Neuronal stem cell (in vitro differentiated cells): Measurements from ENCODE around the gene PSG4.
"Not testable (repeated sequence)": the region's sequence is repeated elsewhere in the genome, so short reads cannot be mapped to it uniquely, and the experiment has no call there.

Source experiments
- DNase-seq: peaks from one replicate; pipeline ENCODE4 v3.0.0-alpha.2; 2013; ENCODE audit warnings: low spot score
- H2AFZ ChIP-seq: one replicate; pipeline ENCODE4 v1.6.1; 2013; ENCODE audit warnings: mild to moderate bottlenecking, low read length, inconsistent platforms
- H2AK5ac ChIP-seq: 2 replicates; pipeline ENCODE4 v1.6.1; 2013; ENCODE audit warnings: low read depth, mild to moderate bottlenecking, inconsistent platforms, low read length, moderate library complexity, mixed read lengths
- H2BK120ac ChIP-seq: 2 replicates; pipeline ENCODE4 v1.6.1; 2013; ENCODE audit warnings: low read depth, mild to moderate bottlenecking, inconsistent platforms, low read length, moderate library complexity, mixed read lengths
- H2BK12ac ChIP-seq: one replicate; pipeline ENCODE4 v1.6.1; 2013; ENCODE audit warnings: low read length, inconsistent platforms
- H2BK15ac ChIP-seq: 2 replicates; pipeline ENCODE4 v1.6.1; 2013; ENCODE audit warnings: mild to moderate bottlenecking, low read length, inconsistent platforms, mixed read lengths
- H2BK5ac ChIP-seq: one replicate; pipeline ENCODE4 v1.6.1; 2013; ENCODE audit warnings: inconsistent platforms, mild to moderate bottlenecking, low read length, moderate library complexity
- H3K14ac ChIP-seq: one replicate; pipeline ENCODE4 v1.6.1; 2013; ENCODE audit warnings: low read length, inconsistent platforms
- H3K18ac ChIP-seq: 2 replicates; pipeline ENCODE4 v1.6.1; 2013; ENCODE audit warnings: low read length, inconsistent platforms
- H3K23ac ChIP-seq: 2 replicates; pipeline ENCODE4 v1.6.1; 2013; ENCODE audit warnings: low read depth, mild to moderate bottlenecking, mixed read lengths, low read length, inconsistent platforms; ENCODE audit not compliant: poor library complexity
- H3K27ac ChIP-seq: replicated peaks from 3 replicates; pipeline ENCODE4 v1.5.1; 2013; ENCODE audit warnings: low read length, inconsistent platforms
- H3K27me3 ChIP-seq, 3 experiments: 2 replicates each; pipeline ENCODE4 v1.6.1; 2013; ENCODE audit warnings: low read length in 3 of 3, mild to moderate bottlenecking in 2 of 3, inconsistent platforms in 1 of 3, low read depth in 1 of 3, mixed read lengths in 1 of 3, moderate library complexity in 1 of 3; ENCODE audit not compliant: control insufficient read depth in 3 of 3, insufficient read depth in 3 of 3
- H3K36me3 ChIP-seq, 2 donors: replicated peaks in 1 of 2; 2 replicates each; pipeline ENCODE4 v1.6.1; 2013; ENCODE audit warnings: low read length in 2 of 2; ENCODE audit not compliant: control insufficient read depth in 2 of 2, insufficient read depth in 2 of 2
- H3K4ac ChIP-seq: 2 replicates; pipeline ENCODE4 v1.6.1; 2013; ENCODE audit warnings: inconsistent platforms, mild to moderate bottlenecking, low read length, moderate library complexity
- H3K4me1 ChIP-seq, 2 donors: 1 replicate in 1 of 2; 2 replicates in 1 of 2; pipeline ENCODE4 v1.6.1; 2013; ENCODE audit warnings: low read length in 2 of 2, low read depth in 1 of 2; ENCODE audit not compliant: control insufficient read depth in 2 of 2, insufficient read depth in 1 of 2
- H3K4me2 ChIP-seq: one replicate; pipeline ENCODE4 v1.6.1; 2013; ENCODE audit warnings: mild to moderate bottlenecking, low read length, inconsistent platforms; ENCODE audit not compliant: insufficient read depth, poor library complexity, severe bottlenecking
- H3K4me3 ChIP-seq, 2 donors: 2 replicates each; pipeline ENCODE4 v1.5.1; 2013; ENCODE audit warnings: low read length in 2 of 2, mild to moderate bottlenecking in 2 of 2, inconsistent platforms in 1 of 2, moderate library complexity in 1 of 2
- H3K79me1 ChIP-seq: one replicate; pipeline ENCODE4 v1.6.1; 2013; ENCODE audit warnings: low read depth, mild to moderate bottlenecking, inconsistent platforms, low read length, moderate library complexity
- H3K9ac ChIP-seq: one replicate; pipeline ENCODE4 v1.6.1; 2013; ENCODE audit warnings: mild to moderate bottlenecking, low read depth, low read length, inconsistent platforms; ENCODE audit not compliant: poor library complexity
- H3K9me3 ChIP-seq, 2 donors: replicated peaks in 1 of 2; 2 replicates each; pipeline versions ENCODE3 to v1.6.1; 2013; ENCODE audit warnings: low read length in 2 of 2, mild to moderate bottlenecking in 2 of 2, inconsistent platforms in 1 of 2, low read depth in 1 of 2, mixed read lengths in 1 of 2, moderate library complexity in 1 of 2; ENCODE audit not compliant: control insufficient read depth in 2 of 2, insufficient read depth in 1 of 2
- H4K8ac ChIP-seq: one replicate; pipeline ENCODE4 v1.6.1; 2013; ENCODE audit warnings: low read depth, mild to moderate bottlenecking, inconsistent platforms, low read length, moderate library complexity
- H4K91ac ChIP-seq: one replicate; pipeline ENCODE4 v1.6.1; 2013; ENCODE audit warnings: low read length, low read depth, mild to moderate bottlenecking, inconsistent platforms; ENCODE audit not compliant: poor library complexity
- WGBS, 2 donors: extraction: QIAGEN DNeasy Blood & Tissue Kit; methylation state at CpG; one replicate each; pipeline ENCODE4 v1.1.7; 2013; ENCODE audit warnings: missing lambda C conversion rate in 2 of 2, mixed read lengths in 1 of 2; ENCODE audit not compliant: insufficient read length in 2 of 2, insufficient replicate concordance in 1 of 2; ENCODE audit errors: extremely low coverage in 2 of 2; 5-methylcytosine and 5-hydroxymethylcytosine counted together

PSG4 gene

GRCh38 chr19:43247243-43247880 lies 41.9 kb upstream of the PSG4 start:
- H3K23ac ChIP-seq, H2AFZ ChIP-seq, H3K4ac ChIP-seq, H3K9ac ChIP-seq, H4K91ac ChIP-seq, H3K4me3 ChIP-seq, H2BK12ac ChIP-seq, H3K27ac ChIP-seq, H2AK5ac ChIP-seq, H3K36me3 ChIP-seq, H3K9me3 ChIP-seq, H3K4me2 ChIP-seq, H3K4me1 ChIP-seq, H3K27me3 ChIP-seq, H2BK120ac ChIP-seq, H2BK15ac ChIP-seq, H4K8ac ChIP-seq, H3K14ac ChIP-seq, DNase-seq, H3K79me1 ChIP-seq, H3K18ac ChIP-seq, H2BK5ac ChIP-seq: not testable (repeated sequence)
- no CpG with 5 or more reads among the region's 13 CpGs for WGBS, 2 donors

GRCh38 chr19:43245848-43246247 lies 40.4 kb upstream of the PSG4 start:
- not testable (repeated sequence) for H3K4me2 ChIP-seq, H2BK120ac ChIP-seq, H3K9me3 ChIP-seq, H3K27me3 ChIP-seq, H4K91ac ChIP-seq, H2BK12ac ChIP-seq, H3K4ac ChIP-seq, H2AFZ ChIP-seq, DNase-seq, H3K4me1 ChIP-seq, H2AK5ac ChIP-seq, H3K18ac ChIP-seq, H3K4me3 ChIP-seq, H3K9ac ChIP-seq, H3K36me3 ChIP-seq, H3K23ac ChIP-seq, H2BK15ac ChIP-seq, H2BK5ac ChIP-seq, H3K14ac ChIP-seq, H4K8ac ChIP-seq, H3K79me1 ChIP-seq, H3K27ac ChIP-seq
- no CpG with 5 or more reads among the region's 3 CpGs for WGBS, 2 donors

GRCh38 chr19:43242211-43242610 lies 36.8 kb upstream of the PSG4 start:
- not testable (repeated sequence) for H2BK12ac ChIP-seq, H3K36me3 ChIP-seq, H3K9ac ChIP-seq, H3K27ac ChIP-seq, H3K4me2 ChIP-seq, H4K91ac ChIP-seq, H3K4me3 ChIP-seq, H2BK120ac ChIP-seq, H3K9me3 ChIP-seq, H3K4me1 ChIP-seq, H3K14ac ChIP-seq, DNase-seq, H3K27me3 ChIP-seq, H3K79me1 ChIP-seq, H4K8ac ChIP-seq, H2BK15ac ChIP-seq, H2BK5ac ChIP-seq, H2AFZ ChIP-seq, H2AK5ac ChIP-seq, H3K23ac ChIP-seq, H3K18ac ChIP-seq, H3K4ac ChIP-seq
- WGBS, 2 donors = no CpG with 5 or more reads among the region's 2 CpGs

DNA sequence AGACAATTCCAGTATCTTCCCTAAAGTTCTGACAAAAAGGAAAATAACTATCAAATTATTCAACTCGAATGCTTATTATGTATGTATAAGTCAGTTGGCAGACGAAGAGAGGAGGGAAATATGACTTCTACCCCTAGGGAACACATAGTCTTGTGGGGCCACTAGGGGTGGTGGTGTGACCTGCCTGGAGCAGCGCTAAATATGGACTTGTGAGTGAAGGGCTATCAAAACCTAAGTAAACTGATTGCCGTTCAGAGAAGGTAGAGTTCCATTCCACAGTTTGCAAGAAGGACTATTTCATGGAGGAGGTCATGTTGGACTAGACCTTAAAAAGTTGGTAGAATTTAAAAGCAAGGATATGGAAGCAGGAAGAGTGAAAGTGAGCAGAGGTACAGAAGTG lies 32.8 kb upstream of the PSG4 start:
- not testable (repeated sequence) for H2BK120ac ChIP-seq, H4K91ac ChIP-seq, H2AK5ac ChIP-seq, H3K79me1 ChIP-seq, H3K18ac ChIP-seq, H3K36me3 ChIP-seq, DNase-seq, H4K8ac ChIP-seq, H2BK15ac ChIP-seq, H3K4me2 ChIP-seq, H3K4me3 ChIP-seq, H3K4ac ChIP-seq, H3K23ac ChIP-seq, H3K27me3 ChIP-seq, H2AFZ ChIP-seq, H2BK5ac ChIP-seq, H3K9ac ChIP-seq, H3K27ac ChIP-seq, H3K4me1 ChIP-seq, H2BK12ac ChIP-seq, H3K9me3 ChIP-seq, H3K14ac ChIP-seq
- WGBS, 2 donors = no CpG with 5 or more reads among the region's 4 CpGs
